ENCODE data around the gene TCHP.
"Not testable (repeated sequence)": the region's sequence is repeated elsewhere in the genome, so short reads cannot be mapped to it uniquely, and the experiment has no call there.

Gene TCHP

DNA sequence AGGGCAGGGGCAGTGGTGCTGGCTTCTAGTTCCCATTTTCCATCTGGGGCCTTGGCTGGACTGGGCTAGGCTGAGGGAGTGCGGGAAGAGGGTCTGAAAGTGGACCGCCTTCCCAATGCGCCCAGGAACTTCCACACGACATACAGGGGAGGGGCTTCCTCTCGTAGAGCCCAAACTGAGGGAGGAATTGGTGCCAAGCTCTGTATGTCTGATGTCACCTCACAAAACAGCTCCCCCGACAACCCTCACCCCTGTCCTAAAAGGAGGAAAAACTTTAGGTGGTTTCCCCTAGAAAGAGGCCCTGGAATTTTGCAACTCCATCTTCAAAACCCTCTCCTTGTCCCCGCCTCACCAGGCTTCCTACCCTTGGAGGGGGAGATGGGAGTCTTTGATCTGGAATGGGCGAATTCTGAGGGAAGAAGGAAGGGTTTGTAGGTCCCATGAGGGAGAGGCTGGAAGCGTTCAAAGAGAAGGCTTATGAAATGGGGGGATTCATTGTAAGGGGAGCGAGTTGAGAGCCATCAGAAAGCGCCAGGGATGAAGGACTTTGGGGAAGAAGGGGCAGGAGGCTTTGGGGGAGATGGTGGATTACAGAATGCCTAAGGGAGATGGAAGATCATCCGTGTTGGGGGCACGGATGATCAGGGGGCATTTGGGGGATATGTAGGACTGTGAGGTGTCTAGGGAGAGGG is 20.6 kb upstream of the TCHP start:
- DNase-seq: no peak

DNA sequence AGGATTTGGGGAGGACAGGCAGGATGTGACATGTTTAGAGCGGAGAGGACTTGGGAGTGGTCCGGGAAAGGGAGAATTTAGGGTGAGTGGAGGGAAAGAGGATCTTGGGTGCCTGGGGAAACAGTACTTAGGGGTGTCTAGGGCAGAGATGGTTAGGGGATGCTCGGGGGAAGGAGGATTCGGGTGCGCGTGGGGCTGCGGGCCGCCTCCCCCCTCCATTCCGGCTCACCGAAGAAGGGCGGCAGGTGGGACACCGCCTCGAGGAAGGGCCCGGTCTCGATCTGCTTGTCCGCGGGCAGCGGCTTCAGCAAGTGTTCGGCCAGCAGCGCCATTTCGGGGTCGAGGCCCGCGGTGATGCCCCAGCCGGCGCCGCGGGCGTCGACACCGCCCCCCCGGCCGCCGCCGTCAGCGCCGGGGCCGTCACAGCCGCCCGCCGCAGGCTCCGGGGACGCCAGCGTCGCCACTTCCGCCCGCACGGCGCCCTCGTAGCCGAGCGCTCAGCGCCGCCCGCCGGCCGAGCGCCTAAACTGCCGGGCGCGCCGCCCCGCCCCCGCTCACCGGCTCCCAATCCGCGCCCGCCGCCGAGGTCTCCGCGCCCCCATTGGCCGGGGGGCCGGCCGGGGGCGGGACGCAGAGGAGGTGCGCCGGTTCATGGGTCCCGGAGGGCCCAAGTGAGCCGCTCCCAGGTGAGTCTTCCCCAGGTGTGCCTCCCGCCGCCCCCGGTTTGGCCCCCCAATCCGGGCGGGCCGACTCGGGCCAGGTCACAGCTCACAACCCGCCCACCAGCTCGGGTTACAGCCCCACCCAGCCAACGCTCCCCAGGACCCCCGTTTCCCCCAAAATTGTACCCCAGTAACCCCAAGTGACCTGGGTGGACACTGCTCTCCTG is 19.8 kb upstream of the TCHP start, which contains the start of gene GLTP:
TSS of gene GLTP (minus strand) at position 499 of the 889 bp plus-strand sequence. CDS start at position 332, 167 bp downstream.
- DNase-seq: peak; percentile 72

DNA sequence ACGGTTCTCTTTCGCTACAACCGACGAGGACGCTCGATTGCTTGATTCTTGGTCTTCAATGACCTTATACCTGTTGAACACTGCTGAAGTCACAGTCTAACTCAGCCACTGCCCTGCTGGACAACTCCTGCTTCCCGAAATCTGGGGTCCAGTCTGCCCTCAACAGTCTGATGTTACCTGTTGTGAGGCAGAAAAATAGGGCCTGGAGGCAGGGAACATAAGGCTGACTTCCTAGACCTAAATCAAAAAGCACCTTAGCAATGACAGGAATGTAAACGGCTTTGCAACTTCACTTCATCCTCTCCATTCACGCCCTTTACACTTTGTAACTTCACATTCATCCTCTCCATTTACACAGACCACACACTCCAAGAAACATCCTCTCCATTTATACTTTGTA is 19.1 kb upstream of the TCHP start:
- DNase-seq: no peak

DNA sequence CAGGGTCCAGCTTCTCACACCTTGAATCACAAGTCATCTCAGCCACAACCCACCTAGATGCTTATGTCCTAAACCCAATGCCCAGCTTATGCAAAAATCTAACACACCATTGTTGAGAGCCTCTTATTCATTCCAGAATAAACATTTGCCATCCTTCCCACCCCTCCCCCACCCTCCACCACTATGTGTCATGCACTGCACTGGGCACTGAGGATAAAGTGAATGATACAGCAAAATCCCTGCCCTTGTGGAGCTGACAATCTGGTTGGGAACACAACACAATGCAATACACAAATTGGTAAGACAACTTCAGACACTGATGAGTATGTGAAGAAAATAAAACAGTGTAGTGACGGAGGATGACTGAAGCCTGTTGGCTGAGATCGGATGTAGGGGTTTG is 18.3 kb upstream of the TCHP start:
- no peak for DNase-seq

DNA sequence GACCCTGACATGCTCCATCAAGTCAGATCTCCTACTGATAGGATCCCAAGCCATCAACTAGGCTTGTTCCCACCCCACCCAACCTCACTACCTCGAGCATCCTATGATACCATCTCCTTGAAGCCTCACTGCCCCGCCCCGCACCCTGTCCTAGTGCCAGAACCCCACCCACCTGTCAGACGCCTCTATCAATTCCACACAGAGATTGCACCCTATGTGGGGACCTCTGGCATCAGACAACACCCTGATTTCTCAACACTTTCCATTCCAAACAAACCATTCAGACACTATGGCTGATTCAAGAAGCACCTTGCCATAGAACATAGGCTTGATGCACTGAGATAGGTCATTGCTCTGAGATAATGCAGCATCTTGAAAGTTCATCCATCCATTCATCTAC is 16.6 kb upstream of the TCHP start:
- DNase-seq: no peak

DNA sequence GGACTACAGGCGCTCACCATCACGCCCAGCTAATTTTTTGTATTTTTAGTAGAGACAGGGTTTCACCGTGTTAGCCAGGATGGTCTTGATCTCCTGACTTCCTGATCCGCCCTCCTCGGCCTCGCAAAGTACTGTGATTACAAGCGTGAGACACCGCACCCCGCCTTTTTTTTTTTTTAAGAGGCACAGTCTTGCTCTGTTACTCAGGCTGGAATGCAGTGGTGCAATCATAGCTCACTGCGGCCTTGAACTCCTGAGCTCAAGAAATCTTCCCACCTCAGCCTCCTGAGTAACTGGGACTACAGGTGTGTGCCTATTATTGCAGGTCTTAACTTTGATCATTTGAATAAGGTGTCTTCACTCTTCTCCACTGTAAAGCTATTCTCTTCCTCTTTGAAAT is 14.5 kb upstream of the TCHP start:
- DNase-seq: no peak

DNA sequence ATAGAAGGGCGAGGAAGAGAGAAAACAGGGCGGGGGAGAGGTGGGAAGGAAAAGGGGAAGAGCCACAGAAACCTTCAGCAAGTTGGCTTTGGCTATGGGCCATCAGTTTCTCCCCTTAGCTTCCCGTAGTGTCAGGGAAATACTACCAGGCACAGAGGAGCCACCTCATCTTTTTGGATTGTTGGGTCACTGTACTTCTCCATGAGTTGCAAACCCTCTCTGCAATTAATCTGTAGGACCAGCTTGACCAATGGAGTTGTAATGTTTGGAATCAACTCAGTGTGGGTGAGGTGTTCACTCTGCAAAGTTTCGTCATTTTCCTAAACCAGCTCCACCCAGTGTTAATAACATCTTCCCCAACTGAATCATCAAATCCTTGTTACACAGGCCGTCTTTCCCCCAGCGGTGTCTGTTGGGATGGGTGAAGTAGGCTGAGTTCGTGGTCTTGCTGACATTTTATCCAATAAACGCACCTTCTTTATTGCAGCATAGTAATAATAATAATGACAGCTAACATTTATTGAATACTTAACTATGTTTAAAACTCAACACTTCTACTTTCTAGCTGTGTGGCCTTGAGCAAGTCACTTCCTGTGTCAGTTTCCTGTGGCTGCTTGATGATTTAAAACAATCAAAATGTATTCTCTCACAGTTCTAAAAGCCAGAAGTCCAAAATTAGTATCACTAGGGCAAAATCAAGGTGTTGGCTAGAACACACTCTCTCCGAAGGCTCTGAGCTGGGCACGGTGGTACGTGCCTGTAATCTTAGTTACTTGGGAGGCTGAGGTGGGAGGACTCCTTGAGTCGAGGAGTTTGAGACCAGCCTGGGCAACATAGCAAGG is 11.7 kb upstream of the TCHP start:
- peak; percentile 15 for DNase-seq

DNA sequence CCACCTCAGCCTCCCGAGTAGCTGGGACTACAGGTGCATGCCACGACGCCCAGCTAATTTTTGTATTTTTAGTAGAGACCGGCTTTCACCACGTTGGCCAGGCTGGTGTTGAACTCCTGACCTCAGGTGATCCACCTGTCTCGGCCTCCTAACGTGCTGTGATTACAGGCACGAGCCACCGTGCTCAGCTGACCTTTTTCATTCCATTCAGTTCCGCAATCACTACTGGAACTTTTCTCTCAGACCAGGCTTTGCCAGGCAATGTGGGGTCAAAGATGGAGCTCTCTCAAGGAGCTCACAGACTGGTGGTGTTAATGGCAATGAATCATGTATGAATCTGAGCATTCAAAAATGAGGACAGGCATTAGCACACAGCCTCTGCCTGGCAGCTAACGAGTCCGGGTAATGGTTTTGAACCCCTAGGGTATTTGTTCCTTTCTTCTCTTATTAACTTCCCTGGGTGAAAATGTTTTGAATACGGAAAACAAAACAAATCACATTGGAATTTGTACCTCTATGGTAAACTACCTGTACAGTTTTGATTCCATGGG is 9.4 kb upstream of the TCHP start:
- no peak for DNase-seq

DNA sequence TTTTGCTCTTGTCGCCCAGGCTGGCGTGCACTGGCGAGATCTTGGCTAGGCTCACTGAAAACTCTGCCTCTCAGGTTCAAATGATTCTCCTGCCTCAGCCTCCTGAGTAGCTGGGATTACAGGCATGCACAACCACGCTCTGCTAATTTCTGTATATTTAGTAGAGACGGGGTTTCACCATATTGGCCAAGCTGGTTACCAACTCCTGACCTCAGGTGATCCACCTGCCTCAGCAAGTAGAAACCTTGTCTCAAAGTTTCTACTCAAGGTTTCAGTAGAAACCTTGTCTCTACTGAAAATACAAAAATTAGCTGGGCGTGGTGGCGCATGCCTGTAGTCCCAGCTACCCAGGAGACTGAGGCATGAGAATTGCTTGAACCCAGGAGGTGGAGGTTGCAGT is 8.3 kb upstream of the TCHP start:
- not testable (repeated sequence) for DNase-seq

DNA sequence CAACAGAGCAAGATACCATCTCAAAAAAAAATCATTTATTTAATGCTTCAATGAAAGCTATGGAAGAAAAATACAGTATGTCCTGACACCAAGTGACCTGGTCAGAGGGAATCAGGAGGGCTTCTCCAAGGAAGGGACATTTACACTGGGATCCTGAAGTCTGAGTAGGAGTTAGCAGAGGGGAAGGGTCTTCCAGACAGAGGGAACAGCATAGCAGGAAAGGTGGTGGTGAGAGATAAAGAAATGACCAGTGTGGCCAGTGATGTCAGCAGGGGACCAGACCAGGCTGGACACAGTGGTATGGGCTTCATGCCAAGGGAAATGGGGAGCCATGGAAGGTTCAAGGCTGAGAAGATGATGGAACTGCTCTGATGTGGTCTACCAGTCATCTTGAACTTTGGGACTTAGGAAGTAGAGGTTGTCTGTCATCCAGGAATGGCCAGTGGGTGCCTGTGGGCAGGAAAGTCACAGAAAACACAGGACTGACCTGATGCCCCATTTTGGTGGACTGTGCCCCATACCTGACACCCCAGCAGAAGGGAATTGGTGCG is 7.8 kb upstream of the TCHP start:
- DNase-seq: no peak

DNA sequence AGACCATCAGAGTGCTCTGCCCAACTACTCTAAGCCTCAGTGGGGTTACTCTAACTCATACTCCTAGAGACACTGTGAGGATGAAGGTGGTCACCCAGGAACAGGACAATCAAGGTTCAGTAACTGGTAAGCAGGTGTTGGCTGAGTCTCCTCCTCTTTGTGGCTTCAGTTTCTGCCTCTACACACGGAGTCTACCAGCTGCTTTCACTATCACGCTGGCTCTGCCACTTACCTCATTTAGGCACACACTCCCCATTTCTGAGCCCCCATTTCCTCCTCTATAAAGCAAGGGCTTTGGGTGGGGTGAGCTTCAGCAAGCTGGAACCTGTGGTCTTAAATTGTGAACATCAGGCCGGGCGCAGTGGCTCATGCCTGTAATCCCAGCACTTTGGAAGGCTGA is 7.3 kb upstream of the TCHP start:
- DNase-seq: no peak

DNA sequence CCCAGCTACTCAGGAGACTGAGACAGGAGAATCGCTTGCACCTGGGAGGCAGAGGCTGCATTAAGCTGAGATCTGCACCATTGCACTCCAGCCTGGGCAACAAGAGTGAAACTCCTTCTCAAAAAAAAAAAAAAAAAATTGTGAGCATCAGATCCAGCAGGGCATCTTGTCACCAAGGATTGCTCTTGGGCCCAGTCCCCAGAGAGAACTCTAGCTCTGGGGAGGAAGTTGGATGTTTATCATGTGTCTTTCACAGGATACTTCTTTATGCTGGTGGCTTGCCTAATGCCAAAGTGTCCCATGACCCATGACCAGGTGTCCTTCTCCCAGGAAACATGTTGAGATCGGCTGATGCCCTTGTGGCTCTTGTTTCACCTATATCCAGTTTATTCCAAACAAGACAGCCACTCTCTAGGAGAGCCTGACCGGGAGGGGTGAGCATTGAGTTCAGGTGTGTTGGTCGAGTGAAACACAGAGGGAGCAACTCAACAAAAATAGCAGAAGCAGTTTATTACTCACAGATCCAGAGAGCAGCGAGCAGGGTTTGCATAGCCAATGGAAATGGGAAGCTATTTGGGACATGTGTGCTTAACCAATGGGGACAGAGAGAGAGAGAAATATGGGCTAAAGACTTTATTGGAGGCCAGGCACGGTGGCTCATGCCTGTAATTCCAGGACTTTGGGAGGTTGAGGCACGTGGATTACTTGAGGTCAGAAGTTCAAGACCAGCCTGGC is 6.6 kb upstream of the TCHP start:
- no peak for DNase-seq

DNA sequence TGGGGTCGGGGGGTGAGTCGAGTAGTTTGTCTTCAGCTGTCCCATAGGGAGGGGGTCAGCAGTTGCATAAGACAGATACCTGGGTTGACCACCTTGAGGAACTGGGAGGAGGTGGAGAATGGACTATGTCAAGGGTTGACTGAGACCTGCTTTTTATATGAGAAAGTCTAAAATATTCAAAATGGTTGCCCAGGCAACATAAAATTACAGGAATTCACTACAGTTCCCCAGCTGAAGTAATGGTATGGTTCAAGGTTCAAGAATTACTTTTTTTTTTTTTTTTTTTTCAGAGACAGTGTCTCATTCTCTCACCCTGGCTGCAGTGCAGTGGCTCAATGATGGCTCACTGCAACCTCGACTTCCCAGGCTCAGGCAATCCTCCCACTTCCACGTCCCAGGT is 5.1 kb upstream of the TCHP start:
- DNase-seq: no peak

DNA sequence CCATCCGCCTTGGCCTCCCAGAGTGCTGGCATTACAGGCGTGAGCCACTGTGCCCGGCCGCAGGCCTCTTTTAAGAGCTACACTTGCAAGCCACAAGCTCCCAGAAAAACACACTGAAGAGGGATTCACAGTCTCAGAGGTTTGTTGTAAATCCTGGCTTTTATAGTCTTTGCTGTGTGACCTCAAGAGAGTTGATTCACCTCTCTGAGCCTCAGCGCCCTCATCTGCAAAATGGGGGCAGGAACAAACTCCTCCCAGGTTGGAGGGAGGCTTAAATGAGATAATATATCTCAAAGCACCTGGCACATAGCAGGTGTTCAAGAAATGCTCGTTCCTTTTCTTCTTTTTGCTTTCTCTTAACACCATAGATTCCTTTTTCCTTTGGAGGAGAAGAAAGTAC is 3.9 kb upstream of the TCHP start:
- DNase-seq: no peak

DNA sequence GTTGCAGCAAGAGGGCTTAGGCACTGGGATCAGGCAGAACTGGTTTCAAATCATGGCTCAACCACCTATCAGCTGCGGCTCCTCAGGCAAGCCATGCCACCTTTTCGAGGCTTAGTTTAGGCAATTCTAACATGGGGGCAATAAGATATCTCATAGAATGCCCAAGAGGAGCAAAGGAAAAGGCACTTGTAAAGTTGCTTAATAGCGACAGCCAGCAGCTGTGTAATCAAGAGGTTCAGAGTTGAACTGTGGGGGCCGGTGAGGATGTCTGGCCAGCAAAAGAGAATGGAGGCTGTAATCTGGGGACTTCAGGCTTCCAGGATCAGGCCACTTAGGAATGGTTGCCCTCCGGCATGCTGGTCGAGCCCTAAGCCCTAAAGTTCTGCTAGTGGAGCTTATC is 3.0 kb upstream of the TCHP start:
- no peak for DNase-seq

DNA sequence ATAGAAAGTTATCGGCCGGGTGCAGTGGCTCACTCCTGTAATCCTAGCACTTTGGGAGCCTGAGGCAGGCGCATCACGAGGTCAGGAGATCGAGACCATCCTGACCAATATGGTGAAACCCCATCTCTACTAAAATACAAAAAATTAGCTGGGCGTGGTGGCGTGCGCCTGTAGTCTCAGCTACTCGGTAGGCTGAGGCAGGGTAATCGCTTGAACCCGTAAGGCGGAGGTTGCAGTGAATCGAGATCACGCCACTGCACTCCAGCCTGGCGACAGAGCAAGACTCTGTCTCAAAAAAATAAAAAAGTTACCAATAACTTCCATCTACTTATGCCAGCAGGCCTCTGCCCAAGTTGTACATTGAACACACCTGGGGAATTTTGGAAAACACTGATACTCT is 729 bp upstream of the TCHP start:
- not testable (repeated sequence) for DNase-seq

DNA sequence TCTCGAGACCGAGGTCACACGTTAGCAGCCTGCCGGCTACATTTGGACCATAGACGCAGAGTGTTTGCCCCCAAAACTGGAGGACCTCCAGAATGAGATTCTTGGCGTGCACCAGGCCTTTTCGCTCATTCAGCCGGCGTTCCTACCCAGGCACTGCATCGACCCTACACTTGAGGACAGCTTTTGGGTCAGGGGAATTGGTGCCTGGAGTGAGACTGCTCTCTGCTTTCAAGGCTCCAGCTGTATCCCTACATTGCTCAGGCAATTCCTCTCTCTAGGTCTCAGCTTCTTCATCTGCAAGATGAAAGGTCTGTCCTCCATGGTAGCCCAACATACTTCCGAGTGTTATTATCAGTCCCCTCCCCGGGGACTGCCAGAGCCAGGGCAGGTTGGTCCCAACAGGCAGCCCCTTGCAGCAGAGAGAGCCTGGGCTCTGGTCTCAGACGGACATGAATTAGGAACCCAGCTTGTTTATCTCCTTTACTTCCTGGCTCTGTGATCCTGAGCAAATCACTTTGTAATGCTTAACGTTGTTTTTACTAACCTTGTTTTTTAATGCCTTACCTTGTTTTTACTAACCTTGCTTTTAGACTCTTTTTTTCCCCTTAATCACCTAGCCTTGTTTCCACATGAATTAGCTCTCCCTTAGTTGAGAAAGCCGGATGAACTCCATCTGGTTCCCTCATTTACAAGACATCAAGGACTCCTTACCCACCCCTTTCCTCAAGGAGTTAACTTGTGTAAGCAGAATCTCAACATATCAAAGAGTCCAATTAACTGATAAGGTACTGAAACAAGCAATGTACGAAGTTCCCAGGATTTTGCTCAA is 892 bp downstream of the TCHP start:
- no peak for DNase-seq

DNA sequence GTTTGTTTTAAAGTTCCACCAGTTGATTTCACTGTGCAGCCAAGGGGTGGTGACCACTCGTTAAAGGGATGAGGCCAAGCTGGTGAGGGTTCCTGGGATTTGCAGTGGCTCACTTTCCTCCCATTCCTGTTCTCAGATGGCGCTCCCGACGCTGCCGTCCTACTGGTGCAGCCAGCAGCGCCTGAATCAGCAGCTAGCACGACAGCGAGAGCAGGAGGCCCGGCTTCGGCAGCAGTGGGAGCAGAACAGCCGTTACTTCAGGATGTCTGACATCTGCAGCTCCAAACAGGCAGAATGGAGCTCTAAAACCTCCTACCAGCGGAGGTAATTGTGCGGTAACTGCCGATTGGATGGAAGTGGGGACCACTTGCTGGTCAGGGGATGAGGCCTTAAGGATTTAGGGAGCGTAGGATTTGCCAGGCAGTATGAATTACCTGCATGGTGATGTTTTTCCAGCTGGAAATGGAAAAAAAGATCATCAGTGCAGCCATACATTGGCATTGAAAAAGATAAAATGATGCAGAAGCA is 2.9 kb downstream of the TCHP start:
- no peak for DNase-seq

DNA sequence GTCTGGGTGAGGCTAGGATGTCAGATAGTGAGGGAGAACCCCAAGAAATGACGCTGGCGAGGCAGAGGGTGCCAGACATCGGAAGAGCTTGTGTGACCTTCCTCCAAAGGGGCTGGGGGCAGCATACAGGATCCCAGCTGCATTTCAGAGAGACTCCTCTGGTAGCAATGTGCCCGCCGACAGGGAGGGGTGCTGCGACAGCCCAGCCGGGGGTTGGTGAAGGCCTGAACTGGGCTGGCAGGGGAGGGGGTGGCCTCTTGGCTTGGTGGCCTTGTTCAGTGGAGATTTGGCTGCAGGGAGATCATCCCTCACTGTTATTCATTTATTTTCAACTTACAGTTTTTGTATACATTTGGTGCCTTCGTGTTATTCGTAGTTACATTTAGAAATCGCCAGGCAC is 5.2 kb downstream of the TCHP start:
- DNase-seq: no peak

DNA sequence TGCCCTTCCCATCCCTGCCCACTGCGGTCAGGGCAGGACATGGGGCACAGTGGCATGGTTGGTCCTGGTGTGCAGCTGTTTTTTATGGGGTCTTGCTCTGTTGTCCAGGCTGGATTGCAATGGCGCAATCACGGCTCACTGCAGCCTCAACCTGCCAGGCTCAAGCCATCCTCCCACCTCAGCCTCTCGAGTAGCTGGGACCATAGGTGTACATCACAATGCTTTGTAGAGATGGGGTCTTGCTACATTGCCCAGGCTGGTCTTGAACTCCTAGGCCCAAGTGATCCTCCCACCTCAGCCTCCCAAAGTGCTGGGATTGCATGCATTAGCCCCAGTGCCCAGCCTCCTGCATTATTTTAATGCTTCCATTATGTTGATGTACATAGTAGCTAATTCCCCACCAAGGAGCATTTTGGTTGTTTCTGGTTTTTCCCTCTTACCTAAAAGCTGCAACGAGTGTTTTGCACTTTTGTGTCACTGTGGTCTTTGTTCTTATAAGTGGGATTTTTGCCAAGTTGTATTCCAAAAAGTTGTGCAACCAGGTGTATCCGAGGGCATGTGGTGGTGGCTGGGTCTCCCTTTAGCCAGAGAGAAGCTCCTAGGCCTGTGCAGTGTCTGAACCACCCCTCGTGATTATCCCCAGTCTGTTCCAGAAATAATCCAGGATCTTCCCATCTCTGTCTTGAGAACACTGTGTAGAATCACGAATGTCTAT is 10.3 kb downstream of the TCHP start:
- DNase-seq: no peak
